GM19452 (cell line): Measurements from ENCODE around the gene YOD1.
A peak's percentile ranks its signal among the peaks of the same experiment; 100 is the strongest.
"Not testable (repeated sequence)": the region's sequence is repeated elsewhere in the genome, so short reads cannot be mapped to it uniquely, and the experiment has no call there.

Experiments
- ATAC-seq: cut with Tn5 transposase; IDR thresholded peaks from one replicate; pipeline ENCODE4 v1.9.1; 2021; ENCODE audit not compliant: unreplicated experiment

YOD1 gene

DNA sequence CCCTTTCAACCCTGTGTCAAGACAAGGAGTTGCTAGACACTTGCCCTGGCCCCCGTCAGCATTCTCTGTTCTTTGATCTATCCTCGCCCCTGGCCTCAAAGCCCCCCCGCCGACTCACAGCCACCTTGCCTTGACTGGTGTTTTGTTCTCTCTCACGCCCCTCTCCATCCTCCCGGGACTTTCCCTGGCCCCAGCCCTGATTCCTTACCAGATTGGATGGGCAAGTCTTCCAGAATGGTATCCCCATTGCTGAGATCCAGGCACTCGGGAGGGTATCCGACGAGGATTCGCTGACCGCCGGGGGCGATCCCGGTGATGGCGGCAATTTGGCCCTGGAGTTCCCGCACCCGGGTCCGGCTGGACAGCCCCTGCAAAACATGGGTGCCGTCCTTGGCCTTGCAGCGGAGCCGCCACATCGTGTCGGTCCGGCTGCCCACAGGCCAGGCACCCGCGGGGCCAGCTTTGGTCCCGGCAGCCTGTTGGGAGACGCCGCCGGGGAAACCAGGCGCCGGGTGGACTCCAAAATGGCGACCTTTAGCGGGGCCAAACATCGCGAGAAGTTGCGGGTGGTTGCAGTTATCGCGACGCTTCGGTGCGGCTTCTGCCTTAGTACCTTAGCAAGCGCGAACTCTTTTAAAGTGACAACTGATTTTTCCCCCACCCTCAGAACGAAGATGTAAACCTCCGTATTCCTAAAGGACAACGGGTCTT lies 373 bp downstream of the YOD1 start:
- ATAC-seq: peak; percentile 63

DNA sequence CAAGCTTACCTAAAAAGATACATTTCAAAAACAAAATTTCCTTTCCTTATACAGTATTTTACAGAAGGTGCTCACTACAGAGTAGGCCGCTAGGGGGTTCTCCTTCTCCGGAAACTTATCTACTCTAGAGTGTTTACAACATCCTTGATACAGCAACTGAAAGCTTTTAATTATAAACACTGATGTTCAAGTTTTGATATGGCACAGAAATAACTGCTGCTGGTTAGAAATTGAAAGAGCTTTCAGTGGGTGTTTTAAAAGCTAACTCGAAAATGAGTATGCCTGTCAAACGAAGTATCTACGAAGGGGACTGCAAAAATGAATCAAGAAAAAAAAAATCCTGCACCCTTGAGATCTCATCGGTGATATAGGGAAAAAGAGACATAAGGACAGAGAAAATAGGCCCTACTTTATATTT lies 1.0 kb downstream of the YOD1 start:
- no peak for ATAC-seq

DNA sequence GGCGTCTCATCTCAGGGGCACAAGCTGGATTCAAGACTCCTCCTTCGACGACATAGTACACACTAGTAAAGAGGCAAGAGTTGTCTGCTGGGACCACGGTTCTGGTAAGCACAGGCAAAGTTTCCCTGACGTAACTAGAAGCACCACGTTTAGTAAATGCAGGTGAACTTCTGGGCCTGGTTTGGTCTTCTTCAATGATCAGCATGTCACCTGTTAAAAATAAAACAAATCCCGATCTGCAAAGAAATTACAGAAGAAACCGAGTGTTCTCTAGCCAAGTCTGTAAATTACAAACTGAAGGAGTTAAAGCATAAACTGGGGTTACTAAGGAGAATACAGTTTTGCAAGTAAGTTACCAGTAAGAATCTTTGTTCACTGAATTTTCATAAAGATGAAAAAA lies 1.5 kb downstream of the YOD1 start:
- no peak for ATAC-seq

DNA sequence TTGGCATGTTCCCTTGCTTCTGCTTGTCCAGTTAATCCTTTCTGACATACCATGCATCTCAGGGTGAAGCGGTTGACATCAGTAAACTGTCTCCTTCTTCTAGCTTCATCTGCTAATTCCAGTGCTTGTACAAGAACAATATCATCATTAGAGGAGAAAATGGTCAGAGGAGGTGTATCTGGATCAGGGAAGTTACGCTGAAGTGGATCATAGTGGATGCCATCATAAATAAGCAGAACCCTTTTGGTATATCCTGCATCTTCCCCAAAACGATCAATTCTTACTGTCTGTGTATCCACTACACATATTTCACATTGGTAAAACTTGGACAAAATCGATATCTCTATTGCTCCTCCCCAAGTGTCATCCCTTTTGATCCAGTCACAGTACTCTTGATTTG lies 2.0 kb downstream of the YOD1 start:
- no peak for ATAC-seq

DNA sequence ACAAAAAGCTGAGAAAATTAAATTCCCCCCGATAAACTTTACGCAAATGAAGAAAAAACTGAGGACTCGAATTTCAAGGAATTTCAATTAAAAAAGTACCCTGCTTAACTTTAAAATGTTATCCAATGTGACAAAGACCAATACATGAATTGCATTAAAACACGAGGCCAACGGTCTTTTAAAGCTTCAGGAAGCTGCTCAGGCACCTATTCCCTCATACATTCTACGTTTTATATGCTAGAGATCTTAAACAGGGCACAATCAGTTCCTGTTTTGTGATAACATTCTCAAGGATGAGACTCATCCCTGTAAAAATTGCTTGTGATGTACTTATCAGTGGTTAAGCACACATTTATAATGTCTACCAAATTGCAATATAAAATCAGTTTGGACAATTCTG lies 3.0 kb downstream of the YOD1 start:
- no peak for ATAC-seq

DNA sequence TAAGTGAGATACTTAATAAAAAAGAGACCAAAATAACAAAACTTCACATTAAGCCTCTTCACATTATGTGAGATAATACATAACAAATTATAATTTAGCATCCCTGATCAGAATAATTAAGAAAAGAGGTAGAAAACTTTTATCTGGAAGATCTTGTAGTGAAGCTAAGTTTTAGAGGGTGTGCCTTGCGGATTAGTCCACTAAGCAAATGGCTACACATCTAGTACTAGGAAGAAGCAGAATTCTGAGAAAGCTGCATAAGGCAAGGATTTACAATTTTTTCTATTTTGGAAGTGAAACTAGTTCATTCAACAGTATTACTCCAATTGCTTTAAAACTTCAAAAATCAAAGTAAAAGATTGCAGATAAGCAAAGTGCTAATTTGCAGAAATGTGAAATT lies 3.5 kb downstream of the YOD1 start:
- no peak for ATAC-seq

DNA sequence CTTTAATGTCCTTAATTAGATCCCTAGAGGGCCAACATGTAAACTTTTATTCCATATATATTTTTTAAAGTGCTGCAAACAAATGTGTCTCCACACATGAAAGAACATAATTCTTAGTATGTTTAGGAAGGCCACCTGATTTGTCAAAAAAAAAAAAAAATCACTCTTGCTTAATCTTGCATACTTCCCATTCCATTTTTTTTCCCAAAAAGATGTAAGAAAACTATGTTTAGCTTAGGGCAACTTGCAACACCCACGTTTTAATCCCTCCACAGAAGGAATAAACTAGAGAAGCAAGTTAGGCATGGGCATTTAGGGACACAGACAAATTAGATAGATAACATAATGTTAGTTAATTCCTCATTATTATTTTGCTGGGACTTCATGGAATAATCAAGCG lies 5.6 kb downstream of the YOD1 start:
- no peak for ATAC-seq

DNA sequence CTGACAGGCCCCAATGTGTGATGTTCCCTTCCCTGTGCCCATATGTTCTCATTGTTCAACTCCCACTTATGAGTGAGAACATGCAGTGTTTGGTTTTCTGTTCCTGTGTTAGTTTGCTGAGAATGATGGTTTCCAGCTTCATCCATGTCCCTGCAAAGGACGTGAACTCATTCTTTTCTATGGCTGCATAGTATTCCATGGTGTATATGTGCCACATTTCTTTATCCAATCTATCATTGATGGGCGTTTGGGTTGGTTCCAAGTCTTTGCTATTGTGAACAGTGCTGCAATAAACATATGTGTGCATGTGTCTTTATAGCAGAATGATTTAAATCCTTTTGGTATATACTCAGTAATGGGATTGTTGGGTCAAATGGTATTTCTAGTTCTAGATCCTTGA lies 9.6 kb downstream of the YOD1 start:
- ATAC-seq: not testable (repeated sequence)

DNA sequence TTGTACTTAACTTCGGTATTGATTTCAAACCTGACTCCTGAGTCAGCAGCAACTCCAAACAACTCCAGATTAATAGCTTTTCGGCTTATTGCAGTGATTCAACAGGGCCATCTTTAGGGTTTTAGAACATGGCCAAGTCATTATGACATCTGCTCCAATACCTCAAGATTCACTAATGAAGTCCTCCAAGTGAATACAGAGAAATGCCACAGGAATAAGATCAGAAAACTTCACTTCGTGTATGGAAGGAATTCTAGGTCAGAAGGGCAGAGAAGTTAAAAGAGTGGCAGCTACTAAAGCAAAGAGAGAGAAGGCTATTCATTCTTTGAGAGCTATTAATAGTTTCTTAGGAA lies 10.9 kb downstream of the YOD1 start:
- ATAC-seq: no peak

DNA sequence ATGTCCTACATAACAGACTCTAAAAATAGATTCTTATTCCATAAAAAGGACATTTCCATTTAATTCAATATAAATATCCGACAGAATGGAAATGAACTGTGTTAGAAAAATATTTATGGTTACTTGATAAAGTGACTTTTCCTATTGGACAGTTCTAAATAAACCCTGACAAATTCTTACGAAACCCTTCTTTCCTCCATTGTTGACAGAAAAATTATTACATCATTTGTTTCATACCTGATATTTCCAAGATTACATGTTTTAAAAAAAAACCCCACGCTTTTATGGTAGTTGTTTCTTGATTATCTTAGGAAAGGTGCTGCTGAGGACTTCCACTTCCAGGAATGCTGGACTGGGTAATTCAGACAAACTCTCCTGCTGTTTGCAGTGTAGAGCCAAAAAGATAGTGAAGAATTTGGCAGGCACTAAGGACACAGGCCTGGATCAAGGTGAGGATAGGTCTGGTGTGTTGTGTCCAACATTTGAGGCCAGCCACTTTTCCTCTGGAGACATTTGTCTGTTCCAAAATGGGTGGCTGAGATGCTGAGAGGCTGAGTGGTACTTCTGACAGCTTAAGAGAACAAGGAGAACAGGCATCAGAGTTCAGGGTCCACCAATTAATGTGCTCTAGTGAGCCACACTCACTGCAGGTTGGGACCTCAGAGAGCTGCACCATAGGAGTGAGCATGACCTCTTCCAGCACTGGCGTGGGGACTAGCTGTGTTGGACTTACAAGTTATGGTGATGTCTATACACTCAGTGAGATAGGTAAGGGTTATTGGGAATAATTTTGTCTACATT lies 11.4 kb downstream of the YOD1 start:
- ATAC-seq: no peak

DNA sequence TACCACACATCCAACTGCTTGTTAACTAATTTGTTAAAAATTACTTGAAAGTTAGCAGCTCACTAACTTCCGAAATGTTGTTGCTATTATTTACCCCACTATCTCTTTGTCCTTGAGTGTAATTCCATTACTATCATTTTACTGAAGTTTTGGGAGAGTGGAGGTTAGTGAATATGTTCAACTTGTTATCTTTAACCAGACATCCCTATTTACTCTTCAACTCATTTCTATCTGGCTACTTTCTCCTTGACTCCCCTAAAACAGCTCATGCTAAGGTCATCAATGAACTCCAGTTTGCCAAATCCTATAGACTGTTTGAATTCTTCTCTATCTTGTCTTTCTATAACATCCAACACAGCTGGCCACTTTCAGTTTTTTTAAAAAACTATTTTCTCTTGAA lies 14.1 kb downstream of the YOD1 start:
- ATAC-seq: no peak

DNA sequence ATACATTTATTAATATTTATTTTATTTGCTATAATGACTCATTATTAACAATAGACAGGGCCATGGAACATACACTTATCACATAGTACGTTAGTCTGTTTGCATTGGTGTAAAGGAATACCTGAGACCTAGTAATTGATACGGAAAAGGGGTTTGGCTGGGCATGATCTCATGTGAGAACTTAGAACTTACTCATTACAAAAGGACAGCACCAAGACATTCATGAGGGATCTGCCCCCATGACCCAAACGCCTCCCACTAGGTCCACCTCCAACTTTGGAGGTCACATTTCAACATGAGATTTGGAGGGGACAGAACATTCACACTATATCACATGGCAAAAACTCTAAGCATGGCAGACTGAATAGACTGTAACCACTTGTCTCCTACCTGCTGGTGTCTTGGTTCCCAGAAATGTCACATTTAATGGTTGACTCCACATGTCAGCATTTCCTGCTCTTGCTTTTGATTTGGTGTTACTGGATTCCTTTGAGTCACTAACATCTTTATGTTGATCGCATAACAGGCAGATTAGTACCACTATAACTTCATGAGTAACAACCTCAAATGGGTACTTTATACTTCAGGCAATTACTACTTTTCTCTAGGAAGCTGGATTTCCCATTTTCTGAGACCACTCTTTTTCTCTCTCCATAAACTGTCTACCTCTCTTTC lies 15.0 kb downstream of the YOD1 start:
- no peak for ATAC-seq

DNA sequence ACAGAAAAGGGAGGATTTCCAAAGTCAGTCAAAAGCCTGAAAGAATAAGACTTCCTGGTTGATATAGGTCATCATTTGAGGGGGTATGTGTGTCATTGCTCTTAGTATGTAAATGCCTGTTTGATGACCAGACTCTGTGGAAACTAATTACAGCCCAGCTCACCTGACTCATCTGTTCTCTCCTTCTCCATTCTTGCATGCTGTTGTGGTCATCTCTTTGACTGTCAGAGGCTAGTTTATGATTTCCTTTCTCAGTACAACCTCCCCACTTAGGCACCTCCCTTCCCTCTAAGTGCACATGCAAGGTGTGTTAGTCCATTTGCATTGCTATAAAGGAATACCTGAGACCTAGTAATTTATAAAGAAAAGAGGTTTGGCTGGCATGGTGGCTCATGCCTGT lies 16.0 kb downstream of the YOD1 start:
- no peak for ATAC-seq

DNA sequence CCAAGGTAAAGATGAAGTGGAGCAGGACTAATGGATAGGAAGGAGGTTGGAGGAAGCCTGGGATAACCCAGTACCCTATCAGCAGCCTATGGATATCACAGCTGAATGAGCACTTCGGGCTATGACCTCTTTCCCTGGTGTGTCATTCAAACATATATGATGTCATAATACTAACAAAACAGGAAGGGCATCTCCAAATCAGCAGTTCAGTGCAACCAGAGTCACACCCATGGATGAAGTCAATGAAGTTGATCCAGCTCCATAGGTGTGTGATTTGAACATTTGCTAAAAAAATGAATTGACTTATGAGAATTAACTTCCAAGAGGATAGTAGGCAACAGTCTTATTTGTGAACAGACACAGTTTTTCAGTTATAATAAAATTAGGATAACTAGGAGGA lies 16.8 kb downstream of the YOD1 start:
- no peak for ATAC-seq

DNA sequence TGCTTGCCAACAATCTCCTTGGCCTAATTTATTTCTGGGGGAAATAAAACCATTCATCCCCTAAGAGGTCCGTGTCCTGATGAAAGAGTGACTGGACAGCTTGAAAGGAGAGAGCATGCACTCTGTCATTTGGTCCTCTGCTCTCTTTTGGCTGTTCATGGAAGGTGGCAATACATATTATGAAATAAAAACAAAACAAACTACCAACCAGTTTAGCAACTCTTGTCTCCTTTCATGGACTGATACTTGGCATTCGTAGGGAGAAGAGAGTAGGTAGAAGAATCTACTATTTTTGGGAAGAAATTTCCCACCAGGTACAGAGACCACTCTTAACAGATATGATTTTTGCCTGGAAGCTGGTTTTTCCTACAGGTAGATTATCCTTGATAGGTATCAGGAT lies 17.7 kb downstream of the YOD1 start:
- no peak for ATAC-seq

DNA sequence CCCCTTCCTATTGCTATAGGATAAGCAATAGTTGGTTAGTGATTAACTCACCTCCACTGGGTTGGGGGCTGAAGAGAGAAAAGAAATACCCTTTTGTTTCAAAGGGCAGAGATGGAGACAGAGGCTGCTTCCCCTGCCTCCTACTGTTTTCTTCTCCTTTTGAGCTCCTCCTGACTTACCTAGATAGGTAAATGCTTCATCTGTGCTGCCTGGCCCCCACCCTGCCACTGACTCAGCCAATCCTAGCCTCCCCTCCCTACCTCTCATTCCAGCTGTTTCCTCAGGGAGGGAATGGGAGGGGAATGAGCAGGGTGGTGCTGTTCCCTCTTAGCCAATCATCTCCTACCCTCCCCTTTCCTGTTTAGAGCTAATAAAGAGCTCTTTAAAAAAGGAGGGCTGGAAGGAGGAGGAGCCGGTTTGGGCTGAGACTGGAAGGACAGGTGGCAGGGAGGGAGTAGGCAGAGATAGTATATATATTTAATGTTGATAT lies 18.4 kb downstream of the YOD1 start, which contains the start of gene C1orf116:
TSS of gene C1orf116 (minus strand) at position 229 of the 490 bp plus-strand sequence. CDS start 5,158 bp downstream, outside the sequence.
- ATAC-seq: no peak

DNA sequence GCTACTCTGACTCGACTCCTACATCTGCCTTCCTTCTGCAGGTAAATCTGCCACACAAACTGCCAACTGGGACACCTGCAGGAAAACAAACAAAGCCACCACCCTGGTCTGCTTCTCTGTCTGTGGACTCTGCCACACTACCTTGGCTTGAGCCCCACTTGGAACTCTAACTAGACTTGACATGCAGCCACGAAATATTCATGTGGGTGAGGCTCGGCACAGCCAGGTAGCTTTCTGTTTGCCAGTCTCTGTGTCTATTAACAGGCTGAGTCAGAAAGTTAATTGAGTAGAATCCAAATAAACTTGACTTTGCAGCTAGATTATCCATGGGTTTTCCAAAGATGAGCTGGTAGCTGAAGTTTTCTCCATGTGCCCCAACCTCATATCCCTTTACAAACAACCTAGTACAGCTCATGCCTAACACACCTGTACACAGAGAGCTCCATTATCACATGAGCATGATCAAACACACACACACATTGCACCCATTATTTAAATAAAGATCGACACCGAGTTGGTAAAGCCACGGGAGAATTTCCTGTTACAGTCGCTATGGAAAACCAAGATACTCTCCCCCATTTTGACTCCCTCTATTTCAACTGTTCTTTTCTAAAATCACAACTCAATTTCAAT lies 19.3 kb downstream of the YOD1 start:
- ATAC-seq: no peak

DNA sequence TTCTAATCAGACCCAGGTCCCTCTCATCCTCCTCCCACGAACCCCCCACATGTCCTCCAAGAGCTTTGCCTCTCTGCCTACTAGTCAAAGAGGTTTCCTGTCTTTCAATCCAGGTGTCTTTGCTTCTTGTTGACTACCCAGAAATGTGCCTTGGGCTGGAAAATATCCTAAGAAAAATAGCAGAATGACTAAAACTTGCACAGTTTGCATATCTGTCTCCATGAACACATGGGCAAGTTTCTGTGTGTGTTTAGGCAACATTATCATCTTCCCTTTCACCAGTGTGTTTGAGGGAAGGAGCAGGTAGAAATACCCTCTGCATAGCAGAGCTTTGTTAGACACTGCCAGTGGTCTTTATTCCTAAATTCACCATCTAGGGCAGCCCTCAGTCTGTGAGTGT lies 20.0 kb downstream of the YOD1 start:
- no peak for ATAC-seq

DNA sequence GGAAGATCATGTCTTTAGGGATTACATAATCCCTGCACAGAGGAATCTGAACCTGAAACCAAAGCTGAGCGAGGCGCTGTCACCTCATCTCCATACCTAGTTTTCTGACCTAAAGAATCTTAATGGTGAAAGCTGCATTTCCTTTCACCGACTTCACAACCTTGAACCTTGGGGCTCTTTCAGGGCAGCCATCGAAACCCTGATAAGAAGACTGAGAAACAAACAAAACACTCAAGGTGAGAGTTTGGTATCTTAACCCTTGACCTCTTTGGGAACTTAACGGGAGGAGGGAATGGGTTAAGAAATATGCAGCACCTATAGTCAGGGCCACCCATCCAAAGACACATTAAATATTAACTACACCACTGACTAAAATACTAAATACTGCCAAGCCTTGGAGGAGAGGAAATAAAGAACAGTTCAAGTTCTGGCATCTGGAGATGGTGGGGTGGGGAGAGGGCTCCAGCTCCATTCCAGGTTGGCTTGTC lies 20.4 kb downstream of the YOD1 start:
- no peak for ATAC-seq

DNA sequence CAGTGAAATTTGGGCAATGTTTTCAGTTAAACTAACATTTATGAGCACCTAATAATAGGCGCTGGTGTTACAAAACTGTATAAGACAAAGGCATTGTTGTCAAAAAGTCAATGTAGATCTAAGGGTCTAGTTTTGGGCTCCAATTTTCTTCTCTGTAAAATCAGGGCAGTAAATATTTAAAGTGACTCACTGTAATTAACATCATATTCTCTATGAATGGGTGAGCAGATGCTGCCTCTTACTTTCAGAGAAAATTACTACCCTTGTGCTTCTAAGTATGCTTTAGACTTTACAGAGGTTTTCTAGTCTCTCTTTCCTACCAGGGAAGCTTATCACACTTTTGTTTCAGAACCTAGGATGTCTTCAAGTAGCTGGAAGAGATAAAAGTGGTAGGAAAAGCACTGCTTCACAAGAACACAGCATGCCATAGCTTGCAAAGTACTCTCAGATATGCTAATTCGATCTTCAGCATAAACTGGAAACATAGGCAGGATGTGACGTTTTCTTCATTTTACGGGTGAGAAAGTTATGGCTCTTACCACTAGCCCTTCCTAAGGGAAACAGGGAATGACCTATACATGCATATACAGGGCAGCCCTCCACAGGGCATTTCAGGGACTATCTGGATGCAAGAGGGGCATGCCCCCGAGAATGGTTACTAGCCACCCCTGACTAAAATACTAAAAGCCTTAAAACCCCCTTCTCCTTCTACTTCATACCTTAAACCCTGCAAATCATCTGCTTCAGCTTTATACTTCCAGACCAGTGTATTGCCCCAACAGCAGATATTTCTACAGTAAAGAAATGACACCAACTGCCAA lies 21.1 kb downstream of the YOD1 start:
- no peak for ATAC-seq
